Stimulated activated naive CD4-positive, alpha-beta T cell (primary cell): ENCODE data around the gene HLA-DPB1.

ENCODE experiments used
- DNase-seq, 6 experiments: peaks; one replicate each; lab custom pipeline; 2025; lab: John Stamatoyannopoulos, UW

The HLA-DPB1 gene

DNA sequence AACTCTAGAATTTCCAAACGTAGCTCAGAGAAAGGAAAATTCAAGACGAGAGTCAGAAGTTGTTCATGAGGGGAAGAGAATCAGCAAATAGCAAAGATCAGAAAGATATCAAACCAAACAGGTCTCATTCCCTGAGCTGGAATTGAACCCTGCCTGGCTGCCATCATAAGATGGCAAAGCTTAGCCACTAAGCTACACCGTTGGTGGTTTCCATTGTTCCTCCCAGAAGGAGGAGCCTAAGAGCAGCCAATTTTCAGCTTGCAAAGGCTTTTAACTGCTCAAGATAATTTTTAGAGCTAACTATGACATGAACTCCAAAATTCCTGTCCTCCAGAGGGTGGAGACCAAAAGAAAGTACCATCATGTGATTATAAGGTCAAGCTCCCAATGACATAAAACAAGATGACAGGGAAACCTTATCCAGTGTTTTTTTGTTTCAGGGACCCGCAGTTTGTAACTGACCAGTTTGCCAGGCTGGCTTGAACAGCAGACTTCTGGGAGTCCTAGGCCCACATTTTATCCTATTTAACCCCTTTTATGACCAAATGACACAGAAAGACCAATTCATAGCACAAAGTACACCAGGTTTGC is 60.6 kb downstream of the HLA-DPB1 start:
- no peak for DNase-seq
